ENCODE data around the gene TP73.

DNA sequence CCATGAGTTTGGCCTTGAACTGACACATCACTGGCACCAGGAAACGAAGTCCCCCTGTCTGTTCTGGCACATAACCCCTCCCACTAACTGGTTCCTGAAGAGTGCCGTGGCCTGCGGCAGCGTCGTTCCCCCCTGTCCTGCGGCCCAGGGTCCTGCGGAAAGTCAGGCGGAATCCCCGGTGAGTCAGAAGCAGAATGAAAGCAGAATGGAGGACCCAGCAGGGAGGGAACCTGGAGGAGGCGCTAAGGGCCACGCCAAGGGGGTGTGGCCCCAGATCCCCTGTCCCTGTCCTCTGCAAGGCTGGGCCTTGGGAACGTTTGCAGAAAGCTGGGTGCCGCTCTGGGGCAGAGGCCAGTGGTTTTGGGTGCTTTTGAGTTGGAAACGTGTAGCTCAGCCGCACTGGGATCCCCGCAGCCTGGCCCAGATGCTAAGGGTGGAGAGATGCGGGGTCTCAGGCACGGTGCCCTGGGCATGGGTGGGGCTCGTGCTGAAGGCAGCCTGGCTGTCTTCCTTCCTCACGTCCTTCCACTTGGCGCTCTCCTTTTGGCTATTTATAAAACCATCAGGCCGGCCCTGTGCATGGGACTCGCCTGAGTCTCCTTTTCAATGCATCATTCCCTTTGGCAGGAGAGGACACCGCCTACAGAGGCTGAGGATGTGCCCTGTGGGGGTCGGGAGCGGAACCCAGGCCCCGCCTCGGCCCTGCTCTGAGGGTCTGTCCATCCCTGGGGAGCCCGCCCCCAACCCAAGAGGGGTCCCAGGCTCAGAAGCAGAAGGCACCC is 36.2 kb downstream of the TP73 start:
- TF ChIP-seq CTCF (IDR thresholded peaks at IDR 0.05) (no peak), POLR2A (IDR thresholded peaks at IDR 0.05) (no peak)
